IPS-11a (cell line): Measurements from ENCODE around the gene SLC1A4.
A peak's percentile ranks its signal among the peaks of the same experiment; 100 is the strongest.
"Not testable (repeated sequence)": the region's sequence is repeated elsewhere in the genome, so short reads cannot be mapped to it uniquely, and the experiment has no call there.

Source experiments
- H3K4me3 ChIP-seq: one replicate; pipeline ENCODE4 v1.5.1; 2013; ENCODE audit warnings: low read depth, low read length, control low read depth

The SLC1A4 gene

DNA sequence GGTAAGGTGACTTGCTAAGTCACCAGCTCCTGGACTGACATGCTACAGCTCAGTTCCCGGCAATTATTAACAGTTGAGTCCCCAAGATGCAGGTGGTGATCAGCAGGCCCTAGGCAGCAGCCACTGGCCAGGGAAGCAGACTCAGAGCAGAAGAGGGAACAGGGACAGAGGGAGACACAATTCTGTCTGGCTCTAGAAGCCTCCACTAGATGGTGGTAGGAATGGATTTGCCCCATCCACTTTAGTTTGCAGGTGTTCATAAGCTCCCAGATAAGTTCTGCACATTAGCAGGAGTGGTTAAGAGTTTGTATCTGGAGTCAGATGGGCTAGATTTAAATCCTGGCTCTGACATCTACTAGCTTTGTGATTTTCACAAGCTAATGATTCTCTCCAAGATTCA lies 25.5 kb upstream of the SLC1A4 start:
- no peak overlapping the region for H3K4me3 ChIP-seq

- no peak overlapping the region for H3K4me3 ChIP-seq
These were observed 23.2 kb upstream of the SLC1A4 start for GRCh38 chr2:64966017-64966416.

DNA sequence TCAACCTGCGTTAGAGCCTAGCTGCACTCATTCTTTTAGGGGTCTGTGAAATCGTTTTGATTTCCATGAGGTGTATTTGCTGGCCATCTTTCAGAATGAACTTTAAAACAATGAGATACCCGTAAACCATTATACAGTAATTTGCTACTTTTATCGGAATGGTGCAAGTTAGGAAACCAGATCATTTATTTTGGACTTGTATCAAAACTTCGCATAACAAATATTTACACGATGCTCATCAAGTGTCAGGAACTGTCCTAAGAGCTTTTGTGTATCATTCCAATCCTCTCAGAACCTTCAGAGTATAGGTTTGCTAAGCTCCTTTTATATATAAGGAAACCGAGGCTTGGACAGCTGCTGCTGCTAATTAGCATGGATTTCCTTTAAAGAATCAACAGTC lies 22.4 kb upstream of the SLC1A4 start:
- no peak overlapping the region for H3K4me3 ChIP-seq

GRCh38 chr2:64967601-64968000 lies 21.6 kb upstream of the SLC1A4 start:
- no peak overlapping the region for H3K4me3 ChIP-seq

DNA sequence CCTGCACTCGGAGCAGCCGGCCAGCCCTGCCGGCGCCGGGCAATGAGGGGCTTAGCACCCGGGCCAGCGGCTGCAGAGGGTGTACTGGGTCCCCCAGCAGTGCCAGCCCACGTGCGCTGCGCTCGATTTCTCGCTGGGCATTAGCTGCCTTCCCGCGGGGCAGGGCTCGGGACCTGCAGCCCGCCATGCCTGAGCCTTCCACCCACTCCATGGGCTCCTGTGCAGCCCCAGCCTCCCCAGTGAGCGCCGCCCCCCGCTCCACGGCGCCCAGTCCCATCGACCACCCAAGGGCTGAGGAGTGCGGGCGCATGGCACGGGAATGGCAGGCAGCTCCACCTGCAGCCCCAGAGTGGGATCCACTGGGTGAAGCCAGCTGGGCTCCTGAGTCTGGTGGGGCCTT lies 20.1 kb upstream of the SLC1A4 start:
- H3K4me3 ChIP-seq, result not testable (repeated sequence)

- no peak overlapping the region for H3K4me3 ChIP-seq
These were observed 18.7 kb upstream of the SLC1A4 start for GRCh38 chr2:64970495-64970894.

DNA sequence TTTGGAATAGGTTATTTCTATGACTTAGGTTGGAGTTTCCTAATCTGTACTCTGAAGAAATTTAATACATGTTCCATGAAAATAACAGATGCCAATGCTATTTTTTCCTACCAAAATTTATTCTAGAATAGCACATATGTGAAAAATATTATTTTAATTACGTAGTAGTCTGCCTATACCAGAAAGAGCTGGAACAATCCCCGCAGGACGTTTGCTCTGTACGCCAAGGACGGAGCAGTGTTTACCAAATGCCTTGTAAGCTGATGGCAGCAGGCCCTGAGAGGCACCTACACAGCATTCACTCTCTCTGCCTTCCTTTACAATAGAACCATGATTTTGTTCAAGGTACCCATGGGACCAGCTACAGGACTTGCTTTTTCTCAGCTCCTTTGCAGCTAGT lies 16.8 kb upstream of the SLC1A4 start:
- no peak overlapping the region for H3K4me3 ChIP-seq

GRCh38 chr2:64972876-64973275 lies 16.3 kb upstream of the SLC1A4 start:
- H3K4me3 ChIP-seq, result no peak overlapping the region

GRCh38 chr2:64975232-64975821 lies 13.9 kb upstream of the SLC1A4 start:
- H3K4me3 ChIP-seq, result no peak overlapping the region

GRCh38 chr2:64976276-64976675 lies 12.9 kb upstream of the SLC1A4 start:
- H3K4me3 ChIP-seq, result no peak overlapping the region

DNA sequence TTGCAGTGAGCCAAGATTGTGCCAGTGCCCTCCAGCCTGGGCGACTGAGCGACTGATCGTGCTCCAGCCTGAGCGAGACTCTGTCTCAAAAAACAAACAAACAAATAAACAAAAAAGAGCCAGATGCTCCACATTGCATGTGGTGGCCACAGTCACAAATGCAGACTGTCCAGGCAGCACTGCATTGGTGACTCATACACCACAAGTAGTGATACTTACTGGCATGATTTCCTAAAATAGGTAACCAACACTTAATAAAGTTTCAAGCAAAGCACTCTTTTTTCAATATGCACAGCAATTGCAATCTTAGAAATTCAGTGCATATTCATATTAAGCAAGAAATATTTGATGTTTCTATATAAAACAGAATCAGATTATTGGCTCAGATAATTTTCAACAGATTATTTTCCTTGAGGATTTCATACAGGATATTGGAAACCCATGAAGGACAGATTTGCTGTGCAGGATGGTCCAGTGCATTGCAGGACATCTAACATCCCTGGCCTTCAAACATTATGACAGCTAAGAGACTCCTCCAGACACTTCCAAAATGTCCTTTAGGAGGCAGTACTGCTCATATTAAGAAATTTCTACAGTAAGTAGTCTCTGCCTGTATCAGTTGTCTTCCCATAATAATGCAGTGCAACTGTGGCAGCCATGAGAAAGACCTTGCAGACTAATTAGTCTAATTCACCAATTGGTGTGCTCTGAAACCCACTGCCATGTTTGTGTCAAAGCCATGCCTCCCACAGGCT lies 10.5 kb upstream of the SLC1A4 start:
- no peak overlapping the region for H3K4me3 ChIP-seq

DNA sequence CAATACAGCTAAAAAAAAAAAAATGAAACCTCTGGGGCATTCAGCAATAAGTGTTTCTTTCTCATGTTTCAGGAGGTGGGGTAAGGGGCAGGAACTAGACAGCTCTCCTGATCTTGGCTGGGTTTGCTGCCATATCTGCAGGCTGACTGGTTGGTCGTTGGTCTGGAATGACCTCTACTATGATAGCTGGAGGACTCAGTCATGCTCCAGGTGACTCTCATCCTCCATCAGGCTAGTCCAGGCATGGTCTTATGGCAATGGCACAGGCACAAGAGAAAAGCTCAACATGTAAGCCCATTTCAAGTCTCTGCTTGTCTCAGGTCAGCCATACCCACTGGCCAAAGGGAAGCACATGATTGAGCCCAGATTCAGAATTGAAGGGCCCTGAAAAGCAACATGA lies 9.5 kb upstream of the SLC1A4 start:
- H3K4me3 ChIP-seq, result no peak overlapping the region

- H3K4me3 ChIP-seq, result no peak overlapping the region
These were observed 9.0 kb upstream of the SLC1A4 start for GRCh38 chr2:64980183-64980582.

- no peak overlapping the region for H3K4me3 ChIP-seq
These were observed 6.8 kb upstream of the SLC1A4 start for GRCh38 chr2:64982311-64982857.

DNA sequence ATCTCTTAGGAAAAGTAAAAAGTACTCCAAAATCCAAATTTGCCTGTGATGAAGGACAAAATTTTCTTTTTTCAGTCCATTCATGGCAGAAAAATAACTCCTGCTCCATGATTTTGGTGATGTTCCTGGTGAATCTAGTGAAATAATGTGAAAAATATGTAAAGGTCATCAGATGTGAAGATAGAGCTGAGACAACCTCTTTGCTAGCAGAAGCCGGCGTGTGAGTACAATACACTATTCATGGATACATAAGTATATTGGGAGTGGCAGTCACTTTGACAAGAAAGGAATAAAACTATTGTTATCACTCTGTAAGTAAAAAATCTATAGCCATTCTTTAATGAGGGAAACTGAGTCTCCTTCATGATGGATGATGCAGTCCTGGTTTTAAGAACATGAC lies 6.3 kb upstream of the SLC1A4 start:
- H3K4me3 ChIP-seq, result no peak overlapping the region

DNA sequence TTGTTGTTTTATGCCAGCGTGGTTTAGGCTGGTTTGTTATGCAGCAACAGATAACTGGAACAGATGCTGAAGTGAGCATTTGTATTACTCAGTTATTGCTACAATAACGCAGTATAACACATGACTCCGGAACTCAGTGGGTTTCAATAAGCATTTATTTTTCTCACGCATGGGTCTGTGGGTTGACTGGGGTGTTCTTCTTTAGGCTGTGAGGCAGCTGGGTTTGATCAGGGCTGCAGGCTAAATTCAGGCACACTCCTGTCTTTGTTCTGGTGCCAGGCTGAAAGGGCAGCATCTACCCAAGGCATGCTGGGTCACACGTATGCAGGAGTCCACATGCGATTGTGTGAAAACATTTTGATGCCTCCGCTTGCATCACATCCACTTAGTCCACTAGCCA lies 3.8 kb upstream of the SLC1A4 start:
- H3K4me3 ChIP-seq, result no peak overlapping the region

DNA sequence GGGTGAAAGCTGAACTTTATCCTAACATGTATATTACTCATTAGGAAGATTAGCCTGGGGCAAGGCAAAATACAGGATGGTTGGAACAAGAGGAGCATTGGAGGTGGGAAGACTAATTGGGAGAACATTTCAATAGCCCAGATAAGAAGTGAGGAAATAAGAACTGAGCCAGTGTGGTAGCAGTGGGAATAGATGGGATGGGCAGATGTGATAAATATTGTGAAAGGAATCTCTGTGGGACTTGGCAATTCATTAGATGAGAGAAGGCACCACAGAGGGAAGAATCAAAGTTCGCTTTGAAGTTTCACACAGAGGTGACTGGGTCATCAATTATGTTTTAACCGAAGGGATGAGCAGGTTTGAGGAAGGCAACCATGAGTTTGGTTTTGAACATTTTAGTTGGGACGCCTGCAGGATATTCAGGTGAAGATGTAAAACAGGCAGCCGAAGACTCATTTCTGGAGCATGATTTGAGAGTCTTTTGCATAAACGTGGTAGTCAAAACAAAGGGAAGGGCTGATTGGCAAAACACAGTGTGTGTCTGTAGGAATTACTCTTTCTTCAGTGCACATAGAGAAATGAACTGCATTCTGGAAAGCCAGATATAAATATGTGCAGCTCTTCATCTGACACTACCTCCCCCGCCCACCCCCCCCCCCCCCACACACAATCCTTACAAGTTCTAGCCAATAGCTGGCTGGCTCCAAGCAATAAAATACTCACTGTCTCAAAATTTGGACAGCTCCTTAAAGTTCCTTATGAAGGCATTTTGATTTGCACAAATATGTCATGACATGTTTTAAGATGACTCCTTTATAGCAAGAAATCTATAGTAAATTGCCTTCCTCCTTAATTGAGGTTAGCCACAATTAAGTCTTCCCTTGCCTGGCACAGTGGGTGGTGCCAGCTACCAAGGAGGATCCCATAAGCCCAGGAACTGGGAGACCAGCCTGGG lies 1.9 kb upstream of the SLC1A4 start:
- no peak overlapping the region for H3K4me3 ChIP-seq

DNA sequence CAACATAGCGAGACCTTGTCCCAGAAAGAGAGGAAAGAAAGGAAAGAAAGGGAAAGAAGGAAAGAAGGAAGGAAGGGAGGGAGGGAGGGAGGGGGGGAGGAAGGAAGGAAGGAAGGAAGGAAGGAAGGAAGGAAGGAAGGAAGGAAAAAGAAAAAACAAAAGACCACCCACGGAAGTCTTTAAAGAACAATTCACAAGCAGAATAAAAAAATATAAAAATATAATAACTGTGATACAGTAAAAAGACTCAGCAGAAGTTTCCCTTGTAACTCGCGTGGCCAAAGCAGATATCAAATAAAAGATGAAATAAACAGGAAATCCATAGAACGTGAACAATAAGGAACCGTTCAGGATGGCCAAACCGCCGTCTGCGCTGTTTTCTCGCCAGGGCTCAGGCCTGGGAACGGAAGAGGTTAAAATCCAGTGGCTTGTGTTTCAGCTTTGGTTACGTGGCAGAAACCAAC lies 1.2 kb upstream of the SLC1A4 start:
- H3K4me3 ChIP-seq, result peak overlapping the region; percentile 67

- H3K4me3 ChIP-seq, result peak overlapping the region; percentile 67
These were observed 626 bp upstream of the SLC1A4 start for GRCh38 chr2:64988420-64989125.

GRCh38 chr2:64989982-64990614 lies 899 bp downstream of the SLC1A4 start:
- H3K4me3 ChIP-seq, result peak overlapping the region; percentile 67
